Skeletal muscle satellite cell (primary cell): Measurements from ENCODE around the gene ADM.

Experiments
- H3K27me3 ChIP-seq: 2 replicates; pipeline ENCODE4 v1.7.0; 2013; ENCODE audit warnings: low read length; ENCODE audit not compliant: control insufficient read depth, insufficient read depth
- H3K36me3 ChIP-seq: 2 replicates; pipeline ENCODE4 v1.7.0; 2013; ENCODE audit warnings: mild to moderate bottlenecking, control low read depth, low read length; ENCODE audit not compliant: insufficient read depth
- H3K4me1 ChIP-seq: 2 replicates; pipeline ENCODE4 v1.7.0; 2013; ENCODE audit warnings: low read length; ENCODE audit not compliant: control insufficient read depth, insufficient read depth
- H3K4me2 ChIP-seq: 2 replicates; pipeline ENCODE4 v1.7.0; 2013; ENCODE audit warnings: mild to moderate bottlenecking, low read length
- H3K4me3 ChIP-seq: 2 replicates; pipeline ENCODE4 v1.7.0; 2013; ENCODE audit warnings: low read length
- H3K9ac ChIP-seq: 2 replicates; pipeline ENCODE4 v1.7.0; 2013; ENCODE audit warnings: mild to moderate bottlenecking, low read depth, low read length, moderate library complexity
- H3K9me3 ChIP-seq: replicated peaks from 2 replicates; pipeline ENCODE4 v1.7.0; 2013; ENCODE audit warnings: mild to moderate bottlenecking, control low read depth, low read length

Gene ADM

GRCh38 chr11:10305964-10306918, 1.4 kb downstream of the ADM start:
- peaks cover 23% of the 10 kb centered on the region for H3K36me3 ChIP-seq
- H3K4me2 ChIP-seq: peak overlapping the region; percentile 97
- peaks cover 43% of the 10 kb centered on the region for H3K4me1 ChIP-seq
- peak overlapping the region; percentile 82 for H3K4me3 ChIP-seq
- no peaks in the 10 kb centered on the region for H3K27me3 ChIP-seq
- H3K9ac ChIP-seq: peak overlapping the region; percentile 94
- no peaks in the 10 kb centered on the region for H3K9me3 ChIP-seq

GRCh38 chr11:10307022-10307399, 2.1 kb downstream of the ADM start:
- Histone ChIP-seq H3K9me3 (no peaks in the 10 kb centered on the region), H3K9ac (peak overlapping the region; percentile 94), H3K4me2 (peak overlapping the region; percentile 97), H3K36me3 (peaks cover 23% of the 10 kb centered on the region), H3K4me3 (peak overlapping the region; percentile 82), H3K27me3 (no peaks in the 10 kb centered on the region), H3K4me1 (peaks cover 35% of the 10 kb centered on the region)

DNA sequence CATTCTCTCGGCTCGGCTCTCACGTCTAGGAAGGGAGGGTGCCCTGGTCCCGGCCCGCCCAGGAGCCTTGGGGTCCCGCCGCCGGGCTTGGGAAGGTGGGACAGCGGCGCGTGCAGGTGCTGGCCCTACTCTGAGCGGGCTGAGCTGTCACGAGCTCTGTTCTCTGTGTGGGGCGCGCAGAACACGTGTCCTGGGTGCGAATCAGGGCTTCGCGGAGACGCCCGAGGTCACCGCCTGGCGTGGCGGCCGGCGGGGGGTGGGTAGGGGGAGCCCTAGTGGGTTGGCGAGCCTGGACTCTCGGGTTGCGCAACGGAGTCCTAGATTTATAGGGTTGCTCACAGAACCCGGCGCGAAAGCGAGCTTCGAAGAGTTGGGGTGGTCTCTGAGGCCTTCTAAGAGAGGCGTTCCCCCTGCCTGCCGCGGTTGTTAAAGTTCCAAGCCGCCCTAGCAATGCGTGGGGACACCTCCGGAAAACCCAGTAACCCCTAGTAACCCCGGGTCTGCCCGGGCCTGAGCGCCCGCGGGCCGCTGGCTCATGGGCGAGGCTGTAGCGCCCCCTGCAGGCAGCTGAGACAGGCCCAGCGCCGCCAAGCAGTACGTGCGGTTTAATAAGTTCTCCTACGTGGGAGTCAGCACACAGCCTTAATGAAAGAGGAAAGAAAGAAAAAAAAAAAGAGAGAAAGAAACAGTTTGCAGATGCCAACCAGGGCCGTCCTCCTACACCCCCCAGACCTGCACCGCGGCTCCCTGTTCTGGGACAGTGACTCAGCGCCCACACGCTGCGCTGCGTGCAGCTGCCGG, 2.7 kb downstream of the ADM start:
- H3K27me3 ChIP-seq: no peaks in the 10 kb centered on the region
- H3K9me3 ChIP-seq: no peaks in the 10 kb centered on the region
- H3K4me2 ChIP-seq: peak overlapping the region; percentile 97
- peak overlapping the region; percentile 82 for H3K4me3 ChIP-seq
- H3K9ac ChIP-seq: peak overlapping the region; percentile 94
- H3K4me1 ChIP-seq: peaks cover 30% of the 10 kb centered on the region
- H3K36me3 ChIP-seq: peaks cover 23% of the 10 kb centered on the region

DNA sequence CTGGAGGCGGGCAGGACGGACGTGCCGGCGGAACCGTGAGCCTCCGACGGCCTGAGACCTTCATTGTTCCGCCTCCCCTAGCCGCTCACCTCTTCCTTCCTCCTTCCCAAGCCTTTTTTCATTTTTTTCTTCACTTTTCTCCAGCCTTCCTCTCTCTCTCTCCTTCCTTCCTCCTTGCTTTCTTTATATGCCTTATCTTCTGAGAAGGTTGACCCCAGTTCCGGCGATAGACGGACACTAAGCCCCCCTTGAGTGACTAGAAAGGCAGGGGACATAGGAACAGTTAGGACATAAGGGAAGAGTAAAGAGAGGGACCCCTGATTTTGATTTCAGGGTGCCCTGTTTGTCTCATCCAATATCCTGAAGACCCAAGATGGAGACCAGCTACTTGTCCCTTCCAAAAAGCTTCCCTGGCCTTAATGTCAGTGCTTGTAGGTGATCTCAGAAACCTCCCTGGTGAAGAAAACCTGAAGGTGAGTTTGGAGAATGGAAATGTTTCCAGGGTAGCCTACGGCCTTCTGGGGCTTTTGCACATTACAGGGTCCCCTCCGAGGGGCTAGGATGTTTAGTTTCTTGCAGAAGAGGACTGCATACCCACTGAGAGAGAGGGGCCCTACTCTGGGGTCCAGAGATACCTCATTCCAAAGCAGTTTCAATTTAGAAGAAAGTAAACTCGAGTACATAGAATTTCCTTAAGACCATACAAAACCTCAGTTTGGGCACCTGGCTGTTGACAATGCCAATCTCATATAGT, 3.5 kb downstream of the ADM start:
- Histone ChIP-seq H3K4me1 (peaks cover 26% of the 10 kb centered on the region), H3K27me3 (no peaks in the 10 kb centered on the region), H3K4me2 (peak overlapping the region; percentile 97), H3K9me3 (no peaks in the 10 kb centered on the region), H3K9ac (peak overlapping the region; percentile 94), H3K36me3 (peaks cover 23% of the 10 kb centered on the region), H3K4me3 (peak overlapping the region; percentile 82)

GRCh38 chr11:10309163-10310093, 4.6 kb downstream of the ADM start:
- peaks cover 23% of the 10 kb centered on the region for H3K36me3 ChIP-seq
- peaks cover 17% of the 10 kb centered on the region for H3K4me1 ChIP-seq
- H3K4me2 ChIP-seq: peak overlapping the region; percentile 97
- no peaks in the 10 kb centered on the region for H3K9me3 ChIP-seq
- no peaks in the 10 kb centered on the region for H3K27me3 ChIP-seq
- peak overlapping the region; percentile 94 for H3K9ac ChIP-seq
- peak overlapping the region; percentile 82 for H3K4me3 ChIP-seq

GRCh38 chr11:10310301-10310841, 5.5 kb downstream of the ADM start:
- Histone ChIP-seq H3K27me3 (no peaks in the 10 kb centered on the region), H3K36me3 (peaks cover 20% of the 10 kb centered on the region), H3K4me3 (no peak overlapping the region), H3K4me1 (peaks cover 17% of the 10 kb centered on the region), H3K9ac (no peak overlapping the region), H3K4me2 (no peak overlapping the region), H3K9me3 (no peaks in the 10 kb centered on the region)

DNA sequence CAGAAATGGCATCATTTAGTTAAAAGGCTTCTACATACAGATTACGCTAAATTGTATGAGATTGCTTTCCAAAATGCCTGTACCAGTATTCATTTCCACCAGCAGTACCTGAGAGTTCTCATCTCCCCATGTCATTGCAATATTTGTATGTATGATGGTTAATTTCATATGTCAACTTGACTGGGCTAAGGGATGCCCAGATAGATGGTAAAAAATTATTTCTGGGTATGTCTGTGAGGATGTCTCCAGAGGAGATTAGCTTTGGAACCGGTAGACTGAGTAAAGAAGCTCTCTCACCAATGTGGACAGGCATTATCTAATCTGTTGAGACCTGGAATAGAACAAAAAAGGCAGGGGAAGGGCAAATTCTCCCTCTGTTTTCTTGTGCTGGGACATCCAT, 6.9 kb downstream of the ADM start:
- no peak overlapping the region for H3K4me3 ChIP-seq
- peaks cover 6% of the 10 kb centered on the region for H3K36me3 ChIP-seq
- no peaks in the 10 kb centered on the region for H3K9me3 ChIP-seq
- H3K4me1 ChIP-seq: peaks cover 17% of the 10 kb centered on the region
- no peaks in the 10 kb centered on the region for H3K27me3 ChIP-seq
- no peak overlapping the region for H3K9ac ChIP-seq
- H3K4me2 ChIP-seq: no peak overlapping the region

- H3K9ac ChIP-seq: no peak overlapping the region
- no peaks in the 10 kb centered on the region for H3K9me3 ChIP-seq
- H3K36me3 ChIP-seq: no peaks in the 10 kb centered on the region
- H3K4me2 ChIP-seq: no peak overlapping the region
- H3K4me1 ChIP-seq: peaks cover 6% of the 10 kb centered on the region
- no peaks in the 10 kb centered on the region for H3K27me3 ChIP-seq
- no peak overlapping the region for H3K4me3 ChIP-seq
Observed at GRCh38 chr11:10314199-10315072, 9.6 kb downstream of the ADM start.

DNA sequence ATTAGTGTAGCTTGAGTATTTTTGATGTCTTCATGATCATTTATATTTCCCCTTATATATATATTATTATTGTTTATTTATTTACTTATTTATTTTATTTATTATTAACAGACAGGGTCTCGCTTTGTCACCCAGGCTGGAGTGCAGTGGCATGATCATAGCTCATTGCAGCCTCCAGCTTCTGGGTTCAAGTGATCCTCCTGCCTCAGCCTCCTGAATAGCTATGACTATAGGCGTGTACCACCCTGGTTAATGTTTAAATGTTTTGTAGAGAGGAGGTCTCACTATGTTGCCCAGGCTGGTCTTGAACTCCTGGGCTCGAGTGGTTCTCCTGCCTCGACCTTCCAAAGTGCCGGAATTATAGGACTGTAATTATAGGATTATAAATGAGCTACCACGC, 10.2 kb downstream of the ADM start:
- Histone ChIP-seq H3K4me3 (no peak overlapping the region), H3K9ac (no peak overlapping the region)

More for the DNA sequence above, 10.2 kb downstream of the ADM start:
- no peaks in the 10 kb centered on the region for H3K27me3 ChIP-seq
- H3K4me2 ChIP-seq: no peak overlapping the region
- no peaks in the 10 kb centered on the region for H3K9me3 ChIP-seq
- H3K4me1 ChIP-seq: peaks cover 2% of the 10 kb centered on the region
- no peaks in the 10 kb centered on the region for H3K36me3 ChIP-seq
